GM21515 (cell line): ENCODE measurements around the gene SLC9A3.

ENCODE experiments used
- ATAC-seq: cut with Tn5 transposase; IDR thresholded peaks from one replicate; pipeline ENCODE4 v1.9.1; 2021; ENCODE audit not compliant: unreplicated experiment

The SLC9A3 gene

GRCh38 chr5:464843-465590 lies 59.2 kb downstream of the SLC9A3 start:
- ATAC-seq: no peak

DNA sequence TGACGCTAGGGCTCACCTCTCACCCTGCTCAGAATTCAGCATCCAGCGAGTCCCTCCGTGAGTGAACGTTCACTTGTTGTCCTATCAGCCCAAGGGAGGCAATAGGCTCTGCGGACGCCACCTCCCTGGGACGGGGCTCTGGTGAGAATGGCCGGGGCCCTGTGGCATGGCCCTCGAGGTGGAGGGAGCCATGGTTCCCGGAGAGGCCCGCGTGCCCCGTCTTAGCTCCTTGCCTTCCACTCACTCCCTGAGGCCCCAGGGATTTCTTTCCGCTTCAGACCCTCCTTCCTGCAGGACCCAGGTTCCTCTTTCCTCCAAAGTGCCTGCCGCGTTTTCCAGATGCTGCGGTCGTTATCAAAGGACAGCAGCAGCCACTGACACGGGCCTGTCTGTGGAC lies 59.8 kb downstream of the SLC9A3 start:
- no peak for ATAC-seq

DNA sequence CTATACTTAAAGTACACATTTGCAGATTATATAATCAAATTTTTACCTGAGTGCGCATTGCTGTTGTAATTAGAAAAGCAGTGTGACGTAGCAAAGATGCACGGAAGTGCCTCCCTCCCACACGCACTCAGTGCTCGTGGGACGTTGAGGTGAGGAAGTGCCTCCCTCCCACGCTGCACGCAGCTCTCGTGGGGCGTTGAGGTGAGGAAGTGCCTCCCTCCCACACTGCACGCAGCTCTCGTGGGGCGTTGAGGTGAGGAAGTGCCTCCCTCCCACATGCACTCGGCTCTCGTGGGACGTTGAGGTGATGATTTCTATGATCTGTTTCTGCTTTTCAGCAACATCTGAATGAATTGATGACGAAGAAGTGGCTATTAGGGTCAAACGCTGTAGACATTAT lies 60.3 kb downstream of the SLC9A3 start:
- ATAC-seq: no peak

DNA sequence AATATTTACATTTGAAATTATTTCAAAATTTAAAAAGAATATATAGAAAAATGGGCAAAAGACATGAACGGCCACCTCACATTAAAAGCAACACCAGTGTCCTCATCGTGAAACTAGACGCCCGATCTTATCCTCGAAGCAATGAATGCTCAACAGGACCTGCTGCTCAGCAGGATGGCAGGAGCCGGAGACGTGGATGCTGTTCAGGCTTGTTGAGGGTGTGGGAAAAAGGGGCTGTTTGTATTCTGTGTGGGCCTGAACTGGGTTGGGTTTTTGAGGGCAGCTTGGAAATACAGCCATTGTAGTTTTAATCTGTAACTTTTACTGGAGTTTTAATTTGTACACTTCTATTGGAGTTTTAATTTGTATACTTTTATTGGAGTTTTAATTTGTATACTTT lies 60.9 kb downstream of the SLC9A3 start:
- no peak for ATAC-seq

DNA sequence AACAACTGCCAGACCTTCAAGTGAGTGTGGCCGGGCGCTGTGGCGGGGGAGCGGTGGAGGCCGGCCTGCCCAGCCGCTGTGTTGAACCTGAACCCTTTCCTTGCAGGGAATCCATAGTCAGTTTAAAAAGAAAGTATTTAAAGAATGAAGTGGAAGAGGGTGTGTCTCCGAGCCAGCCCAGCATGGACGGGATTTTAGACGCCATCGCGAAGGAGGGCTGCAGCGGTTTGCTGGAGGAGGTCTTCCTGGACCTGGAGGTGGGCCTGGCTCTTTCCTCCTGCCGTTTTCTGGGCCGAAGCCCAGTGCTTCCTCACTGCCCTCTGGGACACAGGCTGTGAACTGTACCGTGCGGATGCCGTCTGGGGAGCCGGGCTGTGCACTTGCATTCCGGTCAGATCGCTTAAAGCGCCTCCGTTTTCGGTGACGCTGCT lies 62.2 kb downstream of the SLC9A3 start:
- no peak for ATAC-seq

DNA sequence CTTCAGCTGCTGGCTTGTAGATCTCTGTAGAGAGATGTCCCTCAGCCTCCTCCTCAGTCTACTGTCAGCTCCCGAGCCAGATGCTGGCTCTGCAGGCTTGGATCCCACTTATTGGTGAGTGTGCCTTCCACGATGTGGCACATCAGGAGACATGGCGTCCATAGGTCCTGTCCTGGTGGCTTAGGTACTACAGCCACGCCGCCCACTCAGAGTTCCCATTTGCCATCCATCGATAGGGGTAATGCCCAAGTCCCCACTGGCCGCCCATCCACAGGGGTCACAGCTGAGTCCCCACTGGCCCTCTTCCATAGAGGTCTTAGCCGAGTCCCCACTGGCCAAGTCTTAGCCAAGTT lies 64.0 kb downstream of the SLC9A3 start:
- no peak for ATAC-seq

DNA sequence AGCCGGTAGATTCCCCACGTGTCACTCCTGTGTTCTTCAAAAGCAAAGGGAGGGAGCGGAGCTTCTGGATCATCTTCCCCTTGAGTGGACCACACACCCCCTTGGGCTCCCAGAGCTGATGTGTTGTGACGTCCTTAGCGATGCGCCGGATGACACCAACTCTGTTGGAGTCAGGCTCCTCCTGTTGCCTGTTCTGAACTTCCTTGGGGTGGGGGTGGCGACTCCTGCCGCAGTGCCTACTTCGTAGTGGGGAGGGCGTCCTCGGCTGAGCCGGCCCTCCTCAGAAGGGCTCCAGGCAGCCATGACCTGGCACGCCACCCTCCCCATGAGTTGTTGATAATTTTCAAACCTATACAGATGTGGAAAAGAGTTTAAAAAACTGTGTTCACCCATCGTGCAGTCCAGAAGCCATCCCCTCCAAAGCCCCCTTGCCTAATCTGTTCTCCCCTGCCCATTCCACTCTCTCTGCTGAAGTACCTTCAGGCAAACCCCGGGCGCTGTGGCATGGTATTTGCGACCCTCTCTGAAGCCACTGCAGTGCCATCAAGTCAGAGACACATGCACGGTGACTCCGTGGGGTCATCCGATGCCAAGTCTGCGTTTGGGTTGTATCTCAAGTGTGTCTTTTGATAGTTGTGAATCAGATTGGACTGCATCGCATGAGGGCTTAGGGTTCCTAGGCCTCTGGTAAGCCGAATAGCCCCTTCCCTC lies 64.5 kb downstream of the SLC9A3 start:
- no peak for ATAC-seq

DNA sequence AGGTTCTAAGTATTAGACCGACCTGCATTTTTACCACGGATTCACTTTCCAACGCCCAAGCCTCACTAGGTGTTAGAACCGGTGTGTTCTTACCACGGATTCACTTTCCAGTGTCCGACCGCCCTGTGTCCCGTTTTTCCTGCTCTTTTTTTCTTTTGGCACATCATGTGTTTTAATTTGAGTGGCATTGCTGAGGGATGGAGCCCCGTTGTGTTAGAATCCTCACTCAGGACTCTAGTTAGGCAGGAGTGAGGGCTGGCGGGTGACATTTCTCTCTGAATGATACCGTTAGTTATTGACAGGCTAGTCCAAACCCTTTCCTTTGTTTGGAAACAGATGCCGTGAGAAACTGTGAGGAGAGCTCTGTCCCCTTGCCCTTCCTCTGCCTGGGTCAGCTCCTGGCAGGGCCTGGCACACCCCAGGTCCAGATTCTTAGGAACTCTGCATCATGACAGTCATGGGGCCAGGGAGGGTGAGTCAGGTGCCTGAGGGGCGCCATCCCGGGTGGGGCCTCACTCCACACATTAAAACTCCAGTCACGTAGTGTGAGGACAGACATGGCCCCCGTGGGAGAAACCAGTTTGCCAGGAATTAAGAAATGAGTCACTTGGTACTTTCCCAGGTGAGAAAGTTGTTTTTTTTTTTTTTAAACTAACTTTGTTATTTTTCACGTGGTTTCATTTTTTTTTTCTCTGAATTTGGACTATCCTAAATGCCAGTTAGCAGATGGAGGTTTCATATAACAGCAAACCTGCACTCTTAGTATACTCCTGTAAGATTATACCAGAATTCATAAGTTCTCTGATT lies 65.5 kb downstream of the SLC9A3 start:
- no peak for ATAC-seq

GRCh38 chr5:457195-457961 lies 66.9 kb downstream of the SLC9A3 start:
- no peak for ATAC-seq

- ATAC-seq: no peak
Measured at GRCh38 chr5:456351-457194, 67.7 kb downstream of the SLC9A3 start.

- no peak for ATAC-seq
Measured at GRCh38 chr5:455806-456205, 68.4 kb downstream of the SLC9A3 start.

DNA sequence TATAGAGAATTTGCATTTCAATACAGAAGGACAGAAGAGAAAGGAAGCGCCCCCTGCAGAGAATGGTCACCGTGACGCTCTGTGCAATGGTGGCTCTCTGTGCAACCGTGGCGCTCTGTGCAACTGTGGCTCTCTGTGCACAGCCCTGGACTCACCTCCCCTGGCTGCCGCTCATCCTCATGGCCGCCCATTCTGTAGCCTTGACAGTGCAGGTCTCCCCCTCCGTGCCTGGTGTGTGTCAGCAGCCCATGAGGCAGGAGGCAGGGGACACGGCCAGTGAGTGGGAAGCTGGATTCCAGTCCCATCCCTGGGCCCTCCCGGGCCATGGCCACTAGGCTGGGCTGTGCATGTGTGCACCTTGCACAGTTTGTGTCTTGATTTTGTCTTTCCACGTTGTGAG lies 69.3 kb downstream of the SLC9A3 start:
- ATAC-seq: no peak

GRCh38 chr5:453725-454481 lies 70.3 kb downstream of the SLC9A3 start:
- ATAC-seq: no peak

- no peak for ATAC-seq
Measured at GRCh38 chr5:452978-453710, 71.1 kb downstream of the SLC9A3 start.

DNA sequence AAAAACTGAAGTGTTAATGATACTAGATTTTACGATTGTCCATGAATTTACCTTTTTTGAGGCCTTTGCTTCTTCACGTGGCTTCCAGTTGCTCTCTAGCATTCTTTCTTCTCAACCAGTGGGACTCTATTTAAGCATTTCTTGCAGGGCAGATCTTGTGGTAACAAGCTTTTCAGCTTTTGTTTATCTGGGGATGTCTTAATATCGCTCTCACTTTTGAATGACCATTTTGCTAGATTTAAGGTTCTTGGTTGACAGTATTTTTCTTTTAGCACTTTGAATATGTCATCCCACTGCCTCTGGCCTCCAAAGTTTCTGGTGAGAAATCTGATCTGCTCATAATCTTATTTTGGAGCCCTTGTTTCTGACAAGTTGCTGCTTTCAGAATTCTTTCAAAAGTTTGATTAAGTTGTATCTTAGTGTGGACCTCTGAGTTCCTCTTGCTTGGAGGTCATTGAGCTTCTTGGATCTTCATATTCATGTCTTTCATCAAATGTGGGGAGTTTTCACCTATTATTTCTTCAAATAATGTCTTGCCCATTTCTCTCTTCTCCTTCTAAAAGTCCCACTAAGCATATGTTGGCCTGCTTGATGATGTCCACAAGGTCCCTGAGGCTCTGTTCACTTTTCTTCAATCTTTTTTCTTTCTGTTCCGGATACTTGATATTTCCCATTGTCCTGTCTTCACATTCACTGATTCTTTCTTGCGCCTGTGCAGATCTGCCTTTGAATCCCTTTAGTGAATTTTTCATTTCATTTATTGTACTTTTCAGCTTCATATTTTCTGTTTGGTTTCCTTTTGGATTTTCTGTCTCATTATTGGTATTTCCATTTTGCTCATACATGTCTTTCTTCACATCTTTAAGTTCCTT lies 72.4 kb downstream of the SLC9A3 start:
- no peak for ATAC-seq

GRCh38 chr5:449151-449550 lies 75.1 kb downstream of the SLC9A3 start:
- no peak for ATAC-seq

GRCh38 chr5:448766-449090 lies 75.5 kb downstream of the SLC9A3 start:
- ATAC-seq: no peak
